Stimulated activated CD8-positive, alpha-beta memory T cell treated with anti-CD3 and anti-CD28 coated beads, Interleukin-7, amount 100 ng/mL, for 1 hour (primary cell): ENCODE data around the gene CFAP100.

Source experiments
- DNase-seq, 2 donors: peaks; one replicate each; pipeline ENCODE4 v3.0.0-alpha.2; 2020; ENCODE audit warnings: low read depth in 2 of 2

The CFAP100 gene

DNA sequence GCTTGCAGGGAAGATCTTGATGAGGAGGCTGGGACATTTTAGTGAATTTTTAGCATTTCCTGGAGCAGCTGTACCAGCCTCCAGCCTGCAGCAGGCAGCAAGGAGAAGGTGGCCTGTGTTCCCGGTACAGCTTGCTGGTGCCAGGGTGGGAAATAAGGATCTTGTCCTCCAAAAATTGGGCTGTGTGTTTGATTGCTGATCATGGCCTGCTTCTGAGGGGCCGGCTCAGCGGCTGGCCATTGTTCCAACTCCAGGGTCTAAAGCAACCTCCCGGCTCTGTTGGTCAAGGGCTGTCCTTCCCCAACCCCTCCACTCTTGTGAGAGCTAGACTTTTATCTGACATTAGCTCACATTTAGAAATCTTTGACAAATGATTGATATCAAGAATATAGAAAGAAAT is 5.0 kb downstream of the CFAP100 start:
- no peak for DNase-seq

DNA sequence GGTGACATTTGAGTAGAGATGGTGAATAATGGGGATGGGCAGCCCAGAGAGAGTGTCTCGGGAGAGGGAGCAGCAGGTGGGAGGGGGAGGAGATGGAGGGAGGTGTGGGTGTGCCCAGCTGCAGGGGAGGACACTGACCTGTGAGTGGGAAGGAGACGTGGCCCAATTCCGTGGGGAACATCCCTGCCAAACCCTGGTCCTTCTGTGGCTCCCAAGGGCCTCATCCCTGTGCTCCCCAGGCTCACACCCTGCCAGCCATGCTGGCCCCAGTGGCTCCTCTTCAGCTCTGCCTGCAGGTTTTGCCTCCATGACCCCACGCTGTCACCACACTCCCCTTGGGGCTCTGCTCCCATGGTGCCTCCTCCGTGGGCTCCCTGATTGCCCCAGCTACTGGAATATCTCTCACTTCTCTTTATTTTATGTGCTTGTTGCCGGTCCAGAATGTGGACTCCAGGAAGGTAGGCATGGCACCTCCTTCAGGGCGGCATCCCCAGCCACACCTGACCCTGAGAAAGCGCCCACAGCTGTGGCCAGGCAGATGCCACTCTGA is 7.0 kb downstream of the CFAP100 start:
- no peak for DNase-seq

- no peak for DNase-seq
These were observed 7.5 kb downstream of the CFAP100 start for GRCh38 chr3:126402178-126402577.

GRCh38 chr3:126402666-126403302 is 8.1 kb downstream of the CFAP100 start:
- no peak for DNase-seq

GRCh38 chr3:126406389-126407296 is 11.9 kb downstream of the CFAP100 start:
- DNase-seq = no peak

DNA sequence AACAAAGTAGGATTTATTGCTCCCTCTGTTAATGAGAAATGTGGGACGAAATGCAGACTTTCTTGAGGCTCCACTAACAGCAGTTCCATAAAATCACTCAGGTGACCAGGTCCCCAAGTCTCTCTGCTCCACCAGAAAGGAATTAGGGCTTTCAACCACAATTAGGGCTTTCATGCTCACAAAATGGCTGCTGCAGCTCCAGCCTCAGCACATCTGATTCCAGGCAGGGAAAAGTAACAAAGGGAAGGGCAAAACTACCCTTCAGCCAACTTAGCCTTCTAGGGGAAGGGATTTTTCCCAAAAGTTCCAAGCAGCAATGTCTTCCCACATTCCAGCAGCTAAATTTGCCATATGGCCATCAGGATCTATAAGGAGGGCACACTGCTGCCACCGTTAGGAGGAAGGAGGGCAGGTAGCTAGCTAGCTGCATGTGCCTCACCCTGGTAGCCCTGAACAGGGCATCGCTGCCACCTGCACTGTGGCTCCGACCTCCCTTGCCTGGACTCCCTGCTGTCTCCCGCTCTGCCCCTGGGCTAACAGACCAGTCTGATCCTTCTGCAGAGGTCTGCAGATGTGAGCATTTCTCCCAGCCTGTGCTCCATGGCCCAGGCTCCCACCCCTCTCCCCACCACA is 12.8 kb downstream of the CFAP100 start:
- DNase-seq = no peak

- no peak for DNase-seq
These were observed 13.4 kb downstream of the CFAP100 start for GRCh38 chr3:126408099-126408498.

DNA sequence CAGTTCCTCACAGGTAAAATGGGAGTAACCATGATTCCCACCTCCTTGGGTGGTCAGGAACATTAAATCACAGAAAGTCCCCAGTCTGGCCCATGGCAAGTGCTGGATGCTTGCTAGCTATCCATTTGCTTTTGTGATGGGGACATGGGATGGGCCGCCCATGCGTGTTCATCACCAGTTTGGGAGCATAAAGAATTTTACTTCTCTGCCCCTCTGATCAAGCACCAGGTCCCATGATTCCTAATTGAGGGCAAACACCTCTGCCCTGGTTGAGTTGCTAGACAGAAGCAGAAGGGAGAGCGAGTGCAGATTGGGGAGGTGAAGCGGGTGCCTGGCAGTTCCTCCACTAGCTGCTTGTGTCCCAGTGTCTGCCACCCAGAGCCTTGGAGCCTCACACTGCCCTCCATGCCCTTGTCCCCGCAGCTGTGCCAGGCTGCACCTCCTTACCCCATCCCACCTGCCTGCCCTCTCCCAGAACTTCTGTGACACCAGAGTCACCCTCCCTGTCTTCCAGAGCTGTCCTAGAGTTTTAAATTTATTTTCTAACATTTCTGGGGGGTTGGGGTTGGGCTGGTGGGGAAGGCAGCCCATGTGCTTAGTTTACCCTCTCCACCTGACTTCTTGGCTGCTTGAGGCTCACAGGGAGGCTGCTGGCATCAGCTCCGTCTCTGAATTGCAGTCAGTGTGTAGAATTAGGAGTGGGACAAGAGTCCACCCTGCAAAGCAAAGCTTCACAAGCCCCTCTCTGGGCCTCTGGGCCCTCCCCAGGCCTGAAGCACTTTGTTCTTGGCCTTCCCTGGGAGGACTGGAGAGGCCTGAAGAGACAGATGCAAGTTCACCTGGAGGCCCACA is 18.4 kb downstream of the CFAP100 start:
- DNase-seq = no peak

- no peak for DNase-seq
These were observed 19.0 kb downstream of the CFAP100 start for GRCh38 chr3:126413693-126414080.

DNA sequence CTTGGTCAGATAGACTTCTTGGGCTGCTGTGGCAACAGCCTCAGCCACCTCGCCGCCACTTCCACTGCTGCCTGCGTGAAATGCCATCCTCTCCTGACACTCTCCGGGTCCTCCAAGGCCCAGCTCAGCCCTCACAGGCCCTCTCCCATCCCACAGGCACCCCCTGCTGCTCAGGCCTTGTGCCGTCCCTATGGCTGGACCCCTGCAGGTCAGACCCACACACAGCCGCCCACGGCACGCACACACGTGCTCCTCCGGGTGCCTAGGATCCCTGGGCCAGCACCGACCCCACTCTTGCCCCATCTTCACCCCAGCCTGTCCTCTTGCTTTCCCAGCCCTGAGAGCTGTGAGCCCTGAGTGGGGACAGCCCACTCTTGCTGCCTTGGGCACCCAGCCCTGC is 19.7 kb downstream of the CFAP100 start:
- no peak for DNase-seq

DNA sequence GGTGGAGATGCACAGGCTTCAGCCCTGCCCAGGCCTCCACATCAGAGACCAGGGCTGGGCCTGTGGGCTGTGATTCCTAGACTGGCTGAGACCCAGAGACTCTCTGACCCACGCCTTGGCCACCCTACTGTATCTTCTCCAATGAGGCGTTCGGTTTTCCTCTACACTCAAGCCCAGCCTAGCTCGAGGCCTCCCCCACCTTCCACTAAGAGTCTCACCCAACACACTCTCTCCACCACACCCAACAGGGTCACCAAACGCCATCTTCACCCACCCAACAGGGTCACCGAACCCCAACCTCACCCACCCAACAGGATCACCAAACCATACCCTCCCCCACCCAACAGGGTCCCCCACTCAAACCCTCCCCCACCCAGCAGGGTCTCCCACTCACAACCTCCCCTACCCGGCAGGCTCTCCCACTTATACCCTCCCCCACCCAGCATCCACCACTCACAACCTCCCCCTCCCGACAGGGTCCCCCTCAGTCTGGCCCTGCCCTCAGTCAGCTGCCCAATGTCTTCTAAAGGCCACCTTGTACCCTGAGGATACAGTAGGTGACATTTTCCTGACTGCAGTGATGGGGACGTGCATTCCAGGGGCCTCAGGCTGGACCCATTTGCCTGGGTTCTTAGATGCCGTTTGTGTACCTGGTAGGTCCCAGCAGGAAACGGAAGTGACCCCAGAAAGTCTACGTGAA is 20.4 kb downstream of the CFAP100 start:
- DNase-seq = no peak

DNA sequence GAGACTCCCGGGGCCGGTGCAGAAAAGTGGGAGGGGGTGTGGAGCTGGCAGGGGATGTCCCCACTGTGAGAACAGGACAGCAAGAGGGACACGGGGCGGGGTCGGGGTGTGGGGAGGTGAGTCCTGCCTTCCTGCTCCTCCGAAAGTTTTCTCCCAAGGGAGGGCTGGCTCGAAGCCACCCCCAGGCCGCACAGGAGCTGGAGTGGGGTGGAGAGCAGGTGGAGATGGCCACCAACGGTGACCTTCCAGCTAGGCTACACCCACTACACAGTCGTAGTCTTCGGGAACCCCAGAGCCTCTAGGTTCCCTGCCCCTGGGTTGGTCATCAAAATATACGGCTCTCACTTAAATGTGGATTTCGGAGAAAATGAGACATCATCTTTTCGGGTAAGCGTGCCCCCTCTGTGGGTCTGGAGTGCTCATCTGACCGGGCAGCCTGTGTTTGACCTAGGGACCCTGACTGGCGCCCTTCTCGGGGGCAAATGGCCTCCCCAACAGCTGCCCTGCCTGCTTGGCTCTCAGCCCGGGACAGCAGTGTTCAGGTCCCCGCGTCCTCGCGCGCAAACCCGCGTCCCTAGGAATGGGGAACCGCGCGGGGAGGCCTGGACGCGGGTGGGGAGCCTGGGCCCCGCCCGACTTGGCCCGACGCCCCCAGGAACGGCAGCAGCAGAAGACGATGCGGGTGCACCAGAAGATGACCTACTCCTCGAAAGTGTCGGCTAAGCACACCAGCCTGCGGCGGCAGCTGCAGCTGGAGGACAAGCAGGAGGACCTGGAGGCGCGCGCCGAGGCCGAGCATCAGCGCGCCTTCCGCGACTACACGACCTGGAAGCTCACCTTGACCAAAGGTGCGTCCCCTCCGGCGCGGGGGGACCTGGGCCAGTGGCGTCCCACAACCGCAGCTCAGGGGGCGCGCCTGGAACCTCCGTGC is 21.2 kb downstream of the CFAP100 start:
- DNase-seq = no peak

- DNase-seq = no peak
These were observed 22.2 kb downstream of the CFAP100 start for GRCh38 chr3:126416943-126417342.

DNA sequence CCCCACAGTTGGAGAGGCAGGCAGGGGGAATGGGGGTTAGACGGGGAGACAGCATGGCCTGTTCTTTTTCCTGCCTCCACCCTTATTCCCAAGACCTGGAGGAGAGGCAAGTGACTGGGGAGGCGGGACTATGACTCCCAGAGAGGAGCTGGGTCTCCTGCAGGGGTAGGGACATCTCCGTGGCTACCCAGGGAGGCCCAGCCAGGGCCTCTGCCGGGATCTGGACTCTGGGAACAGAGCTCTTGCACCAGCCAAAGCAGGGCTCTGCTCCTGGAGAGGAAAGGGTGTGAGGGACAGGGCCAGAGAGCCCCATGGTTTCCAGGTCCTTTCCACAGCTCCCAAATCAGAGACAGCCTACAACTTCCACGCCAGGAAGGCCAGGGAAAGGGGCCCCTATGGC is 22.8 kb downstream of the CFAP100 start:
- DNase-seq = no peak

DNA sequence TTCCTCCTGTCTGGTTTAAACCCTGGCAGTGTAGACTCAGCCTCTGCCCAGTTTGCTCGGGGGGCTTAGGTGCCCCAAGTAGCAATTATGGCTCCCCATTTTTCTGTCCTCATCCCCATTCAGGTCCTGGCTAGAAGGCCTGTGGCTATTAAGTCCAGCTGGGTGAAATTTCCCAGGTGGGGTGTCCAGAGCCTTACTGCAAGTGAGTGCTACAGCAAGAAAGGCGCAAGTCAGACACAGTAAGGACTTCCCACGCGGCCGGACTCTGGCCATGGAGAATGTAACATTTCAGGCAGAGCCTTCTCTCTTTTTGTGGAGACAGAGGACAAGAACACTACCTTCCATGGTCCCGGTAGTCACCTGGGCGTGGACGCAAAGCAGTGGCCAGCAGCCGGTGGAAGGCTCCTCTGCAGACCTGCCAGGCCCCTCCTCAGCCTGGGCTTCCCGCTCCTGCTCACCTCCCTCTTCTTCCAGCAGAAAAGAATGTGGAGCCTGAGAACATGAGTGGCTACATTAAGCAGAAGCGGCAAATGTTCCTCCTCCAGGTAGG is 23.3 kb downstream of the CFAP100 start:
- no peak for DNase-seq

DNA sequence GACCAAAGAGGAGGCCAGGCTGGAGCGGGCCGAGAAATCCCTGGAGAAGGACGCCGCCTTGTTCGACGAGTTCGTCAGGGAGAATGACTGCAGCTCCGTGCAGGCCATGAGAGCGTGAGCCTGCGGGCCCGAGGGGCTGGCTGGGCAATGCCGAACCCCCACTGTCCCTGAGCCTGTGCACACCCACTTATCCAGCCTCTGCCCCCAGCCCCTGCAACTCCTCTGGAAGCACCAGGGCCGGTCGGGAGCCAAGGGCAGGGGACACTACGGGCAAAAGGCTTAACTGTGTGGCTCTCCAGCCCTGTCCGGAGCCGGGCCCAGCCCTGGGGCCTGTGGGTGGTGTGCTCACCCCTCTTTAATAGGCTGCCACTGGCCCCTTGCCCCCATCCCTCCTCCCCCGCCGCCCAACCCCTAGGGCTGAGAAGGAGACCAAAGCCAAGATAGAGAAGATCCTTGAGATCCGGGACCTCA is 24.0 kb downstream of the CFAP100 start:
- no peak for DNase-seq

GRCh38 chr3:126419151-126419703 is 24.5 kb downstream of the CFAP100 start:
- DNase-seq = no peak

GRCh38 chr3:126419886-126420786 is 25.4 kb downstream of the CFAP100 start:
- DNase-seq = no peak
